NCI-H82 (cell line): ENCODE results near the gene ZDHHC22.

Experiments
- DNase-seq: peaks from one replicate; lab custom pipeline; 2025; lab: John Stamatoyannopoulos, UW

ZDHHC22 gene

DNA sequence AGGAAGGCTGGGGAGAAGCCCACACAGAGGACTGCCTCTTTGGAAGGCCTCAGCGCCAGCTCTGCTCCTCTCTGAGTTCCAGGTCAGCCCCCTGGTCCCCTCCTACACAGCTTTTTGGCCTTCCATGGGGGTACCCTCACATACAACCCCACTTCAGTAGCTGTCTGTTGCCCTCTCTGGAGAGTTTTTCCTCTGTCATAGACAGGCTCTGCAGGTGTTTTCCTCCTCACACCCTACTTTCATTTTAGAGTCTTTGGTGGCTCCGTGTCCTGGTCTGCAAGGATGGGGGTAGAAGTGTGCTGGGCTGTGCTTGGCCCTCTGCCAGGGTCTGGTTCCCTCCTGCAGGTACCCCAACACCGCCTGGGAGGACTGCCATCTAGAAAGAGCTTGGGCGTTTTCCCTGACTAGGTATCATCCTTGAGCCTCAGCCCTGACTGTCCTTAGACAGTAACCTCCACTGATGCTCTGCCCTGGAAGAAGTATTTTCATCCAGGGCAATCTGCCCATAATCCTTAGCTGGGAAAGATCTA is 15.1 kb downstream of the ZDHHC22 start:
- no peak for DNase-seq

DNA sequence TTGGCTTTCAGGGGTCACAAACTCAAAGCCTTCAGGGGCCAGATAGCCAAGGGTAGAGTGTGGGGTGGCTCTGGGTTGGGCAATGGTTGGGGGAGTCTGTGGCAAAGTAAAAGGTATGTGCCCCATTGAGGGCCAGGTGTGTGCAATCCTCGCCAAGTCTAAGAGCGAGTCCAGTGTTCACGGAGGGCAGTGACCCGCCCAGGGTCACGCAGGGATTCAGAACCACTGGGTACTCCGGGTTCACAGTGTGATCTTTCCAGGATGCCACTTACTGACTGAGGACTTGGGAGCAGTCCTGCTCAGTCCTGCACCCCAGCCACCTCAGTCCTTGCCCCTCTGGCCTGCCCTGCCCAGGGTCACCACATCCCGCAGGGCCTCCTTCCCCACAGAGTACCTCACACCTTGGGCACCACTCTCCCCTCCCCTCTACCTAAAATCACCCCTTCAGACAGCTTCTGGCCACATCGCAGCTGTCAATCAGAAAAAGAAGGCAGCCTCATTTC is 15.7 kb downstream of the ZDHHC22 start:
- DNase-seq, result no peak

DNA sequence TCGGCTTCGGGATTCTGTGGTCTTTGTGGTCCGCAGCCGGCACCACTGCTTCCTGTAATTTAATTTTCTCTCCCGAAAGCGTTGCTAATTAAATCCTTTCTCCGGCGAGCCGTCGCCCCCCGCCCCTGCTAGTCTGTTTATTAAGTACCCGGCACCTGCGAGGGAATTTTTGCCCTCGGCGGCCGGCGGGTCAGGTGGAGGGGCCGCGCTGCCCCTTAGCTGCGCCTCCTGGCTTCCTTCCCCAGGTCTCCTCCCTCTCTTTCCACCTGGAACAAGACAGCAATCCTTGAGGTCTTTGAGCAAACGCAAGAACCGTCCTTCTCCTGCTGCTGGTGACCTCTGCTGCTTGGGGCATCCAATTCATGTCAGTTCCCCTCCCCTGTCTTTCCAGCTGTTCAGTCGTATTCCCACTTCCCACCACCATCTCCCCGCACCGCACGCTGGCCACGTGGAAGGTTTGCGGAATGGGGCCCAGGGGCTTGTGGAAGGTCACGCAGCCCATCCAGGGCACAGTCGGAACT is 16.2 kb downstream of the ZDHHC22 start:
- no peak for DNase-seq

DNA sequence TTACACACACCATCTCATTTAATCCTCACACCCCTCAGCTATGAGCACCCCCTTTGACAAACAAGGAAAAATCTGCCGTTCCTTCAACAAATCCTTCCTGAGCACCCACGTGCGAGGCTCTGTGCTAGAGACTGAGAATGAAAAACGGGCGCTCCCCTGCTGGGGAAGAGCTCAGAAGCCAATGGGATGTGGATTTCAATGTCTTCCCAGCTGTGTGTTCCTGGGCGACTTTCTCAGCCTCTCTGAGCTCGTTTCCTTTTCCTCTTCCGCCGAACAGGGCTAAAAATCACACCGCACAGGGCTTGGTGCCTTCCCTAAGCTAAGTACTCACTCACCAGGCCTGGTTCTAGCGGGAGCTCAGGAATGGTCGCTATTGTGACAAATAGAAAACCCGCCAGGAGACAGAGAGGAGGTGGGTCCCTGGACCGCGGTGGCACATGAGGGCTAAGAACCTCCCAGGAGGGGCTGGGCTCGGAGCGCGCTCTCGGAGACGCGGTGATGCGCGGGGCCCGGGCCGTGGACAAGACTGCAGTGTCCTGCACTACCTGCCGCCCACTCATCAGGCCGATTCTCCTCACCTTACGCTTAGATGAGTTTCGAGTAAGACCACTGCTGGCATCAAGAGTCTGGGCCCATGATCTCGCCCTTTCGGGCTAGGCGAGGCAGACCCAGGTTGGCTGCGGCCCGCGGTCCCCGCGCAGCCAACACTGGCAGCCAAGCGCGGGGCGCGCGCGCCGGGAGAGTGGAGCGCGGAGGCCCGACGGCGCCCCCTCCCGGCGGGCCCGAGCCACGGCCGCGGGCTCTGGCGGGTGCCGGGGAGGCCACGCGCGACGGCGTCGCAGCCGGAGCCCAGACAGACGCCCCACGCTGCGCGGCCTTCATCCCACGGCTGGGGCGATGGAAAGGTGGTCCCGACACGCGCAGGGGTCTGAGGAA is 17.0 kb downstream of the ZDHHC22 start:
- DNase-seq, result peak; percentile 14

DNA sequence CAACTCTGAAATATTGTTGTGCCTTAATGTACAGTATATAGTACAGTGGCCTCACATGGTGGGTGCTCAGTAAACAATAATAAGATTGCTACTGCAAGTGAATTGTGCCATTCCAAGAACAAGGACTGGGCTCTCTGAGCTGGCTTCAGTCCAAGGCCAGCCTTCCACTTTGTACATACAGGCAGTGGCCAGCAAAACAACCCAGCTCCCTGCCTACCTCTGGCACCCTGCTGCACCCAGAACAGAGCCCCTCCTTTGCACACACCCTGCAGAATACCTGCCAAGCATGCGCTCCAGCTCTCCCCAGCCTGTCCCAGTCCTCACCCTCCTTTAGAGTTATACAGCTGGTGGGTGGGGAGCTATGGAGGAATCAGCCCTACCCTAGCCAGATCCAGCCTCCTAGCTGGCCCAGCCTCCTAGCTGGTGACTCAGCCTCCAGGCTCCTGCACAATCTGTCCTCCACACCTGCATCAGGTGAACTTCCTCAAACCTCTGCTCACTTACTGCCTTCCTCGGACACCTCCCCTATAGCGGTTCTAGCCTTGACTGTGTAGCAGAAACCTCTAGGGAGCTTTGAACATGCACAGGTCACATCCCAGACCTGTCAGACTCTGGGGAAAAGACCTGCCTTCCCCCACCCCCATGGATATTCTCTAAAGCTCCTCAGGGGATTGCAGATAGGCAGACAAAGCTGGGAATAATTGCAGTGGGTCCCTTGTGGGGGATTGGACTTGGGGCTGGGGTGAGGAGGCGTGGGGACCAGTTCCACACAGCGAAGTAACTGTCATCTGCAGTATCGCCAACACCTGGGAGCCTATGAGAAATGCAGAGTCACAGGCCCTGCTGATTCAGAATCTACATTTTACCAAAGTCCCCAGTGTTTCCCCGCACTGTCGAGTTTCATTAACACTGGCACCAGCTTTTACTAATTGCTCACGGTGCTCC is 17.9 kb downstream of the ZDHHC22 start:
- DNase-seq, result peak; percentile 27

DNA sequence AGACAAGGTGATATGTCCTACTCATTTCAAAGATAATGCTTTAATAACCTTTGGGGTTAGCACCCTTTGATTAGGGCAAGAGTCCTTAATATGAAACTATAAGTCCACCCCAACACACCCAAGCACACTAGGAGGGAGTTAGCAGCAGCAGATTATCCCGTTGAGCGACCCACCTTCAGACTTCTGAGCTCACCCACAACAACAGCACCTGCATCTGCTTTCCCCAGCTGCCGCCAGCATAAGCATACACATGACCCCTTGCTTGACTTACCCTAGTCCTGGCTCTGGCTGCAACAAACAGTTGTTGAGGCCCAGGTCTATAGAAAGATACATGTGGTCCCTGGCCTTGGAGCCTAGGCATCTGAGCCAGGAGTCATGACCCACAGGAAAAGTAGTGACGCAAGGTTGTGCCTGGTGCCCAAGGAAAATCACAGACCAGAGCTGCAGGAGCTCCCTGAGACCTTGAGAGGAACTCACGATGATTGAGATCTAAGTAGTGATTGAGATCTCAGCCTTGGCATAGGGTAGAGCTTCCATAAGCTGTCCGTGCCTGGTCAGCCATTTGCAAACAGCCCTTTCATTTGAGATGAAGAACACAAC is 19.0 kb downstream of the ZDHHC22 start:
- DNase-seq, result peak; percentile 52

DNA sequence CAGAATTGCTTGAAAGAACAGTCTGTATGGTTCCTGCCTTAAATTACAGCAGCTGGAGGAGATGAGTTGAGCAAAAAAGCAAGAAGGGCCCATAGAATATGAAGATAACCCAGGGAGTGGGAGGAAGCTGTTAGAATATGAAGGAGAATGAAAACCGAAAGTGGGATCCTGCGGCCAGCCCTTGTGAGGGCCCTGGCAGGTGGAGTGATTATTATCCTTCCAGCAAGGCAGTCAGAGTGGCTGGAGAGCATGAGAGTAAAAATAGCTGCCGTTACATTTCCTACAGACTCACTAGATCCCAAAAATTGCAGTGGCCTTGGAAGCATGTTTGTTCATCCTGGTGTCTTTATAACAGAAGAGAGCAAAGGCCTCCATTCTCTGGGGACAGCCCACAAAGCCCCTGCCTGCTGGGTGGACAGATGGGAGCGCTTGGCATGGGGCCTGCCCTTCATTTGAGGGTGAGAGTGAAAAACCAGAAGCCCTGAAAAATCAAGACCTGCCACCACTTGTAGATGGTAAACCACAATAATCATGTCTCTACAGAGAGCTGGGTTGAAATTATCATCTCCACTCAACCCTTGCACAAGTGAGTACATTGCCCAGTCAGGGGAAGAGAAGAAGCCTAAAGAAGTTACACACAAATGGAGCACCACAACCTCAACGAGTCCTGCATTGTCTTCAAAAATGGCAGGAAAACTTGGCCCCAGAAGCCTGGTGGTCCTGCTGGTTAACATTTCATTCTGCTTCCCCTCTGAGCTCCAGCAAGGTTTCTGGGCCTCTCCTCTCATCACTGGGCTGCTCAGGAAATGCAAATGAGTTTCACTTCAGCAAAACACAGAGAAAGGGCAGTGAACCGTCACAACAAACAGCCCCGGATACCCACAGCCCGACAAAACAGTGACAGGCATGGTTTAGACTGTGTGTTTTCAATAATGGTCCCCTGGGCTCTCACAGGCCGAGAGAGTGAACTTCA is 20.5 kb downstream of the ZDHHC22 start:
- peak; percentile 6 for DNase-seq

DNA sequence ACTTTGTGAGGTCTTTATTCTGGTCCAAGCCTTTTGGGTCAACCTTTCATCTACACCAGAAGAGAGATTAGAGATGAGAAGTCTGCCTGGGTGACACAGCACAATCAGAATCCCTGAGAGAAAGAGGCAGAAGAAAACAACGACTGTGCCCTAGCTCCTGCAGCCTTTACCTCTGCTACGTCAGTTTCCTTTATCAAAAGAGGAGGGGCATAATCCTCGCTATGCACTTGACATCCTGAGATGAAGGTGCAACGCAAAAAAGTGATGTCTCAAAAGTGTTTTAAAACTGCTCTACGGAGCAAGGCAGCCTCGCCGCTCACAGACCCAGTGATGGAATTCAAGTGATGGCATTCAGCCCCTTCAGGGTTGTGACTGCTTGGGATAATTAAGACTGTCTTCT is 21.7 kb downstream of the ZDHHC22 start:
- no peak for DNase-seq

DNA sequence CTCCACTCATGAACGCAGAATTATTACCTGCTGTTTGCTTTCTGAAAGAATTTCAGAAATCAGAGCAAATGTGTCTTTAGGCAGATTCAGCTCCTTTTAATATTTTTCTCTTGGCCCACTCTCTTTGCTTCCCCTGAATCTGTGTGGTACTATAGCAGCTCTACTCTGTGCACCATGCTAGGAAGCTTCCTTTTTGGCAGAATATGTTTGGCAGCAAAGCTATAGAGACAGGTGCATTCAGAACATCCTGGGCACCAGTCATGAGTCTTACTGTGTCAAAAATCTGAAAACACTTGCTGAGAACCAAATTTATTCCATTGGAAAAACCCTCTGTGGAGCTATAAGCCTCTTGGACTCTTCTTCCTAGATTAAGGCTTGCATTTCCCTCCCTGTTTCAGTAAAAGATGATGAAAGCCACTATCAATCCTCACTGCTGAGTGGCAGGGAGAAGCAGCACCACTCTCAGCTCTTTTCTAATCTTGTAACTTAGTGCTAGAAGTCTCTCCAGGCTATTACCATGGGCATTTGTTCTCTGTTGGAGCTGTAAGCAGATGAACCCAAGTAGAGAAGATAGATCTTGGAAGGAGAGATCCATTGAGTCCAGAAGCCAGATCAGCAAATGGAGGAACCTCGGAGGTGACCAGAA is 25.3 kb downstream of the ZDHHC22 start:
- DNase-seq, result no peak

DNA sequence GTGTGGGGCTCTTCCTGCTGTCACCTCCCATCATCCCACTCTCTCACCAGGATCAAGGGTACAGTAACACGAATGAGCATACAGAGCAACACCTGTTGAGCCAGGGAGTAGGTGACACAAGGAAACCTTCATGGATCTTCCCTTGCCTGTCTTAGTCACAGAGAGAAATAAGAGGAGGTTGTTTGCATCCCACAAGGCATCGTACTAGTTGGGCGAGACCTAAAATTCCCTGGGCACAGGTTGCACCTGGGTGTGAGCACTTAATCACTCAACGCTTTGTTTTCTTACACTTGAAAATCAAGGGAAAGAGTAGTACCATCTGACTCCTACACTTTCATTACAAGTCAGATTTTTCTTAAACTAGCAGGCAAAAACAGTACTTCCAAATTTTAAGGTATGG is 27.0 kb downstream of the ZDHHC22 start:
- no peak for DNase-seq

DNA sequence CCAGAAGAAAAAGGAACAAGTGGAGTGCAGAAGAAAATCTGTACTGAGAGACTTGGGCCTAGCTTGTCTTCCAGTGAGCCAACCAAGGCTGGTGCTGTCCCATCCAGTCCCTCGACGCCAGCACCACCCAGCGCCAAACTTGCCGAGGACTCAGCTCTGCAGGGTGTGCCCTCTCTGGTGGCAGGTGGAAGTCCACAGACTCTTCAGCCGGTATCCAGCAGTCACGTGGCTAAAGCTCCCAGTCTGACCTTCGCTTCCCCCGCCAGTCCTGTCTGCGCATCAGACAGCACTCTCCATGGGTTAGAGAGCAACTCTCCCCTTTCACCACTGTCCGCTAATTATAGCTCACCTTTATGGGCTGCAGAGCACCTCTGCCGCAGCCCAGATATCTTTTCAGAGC is 27.9 kb downstream of the ZDHHC22 start:
- DNase-seq, result no peak

DNA sequence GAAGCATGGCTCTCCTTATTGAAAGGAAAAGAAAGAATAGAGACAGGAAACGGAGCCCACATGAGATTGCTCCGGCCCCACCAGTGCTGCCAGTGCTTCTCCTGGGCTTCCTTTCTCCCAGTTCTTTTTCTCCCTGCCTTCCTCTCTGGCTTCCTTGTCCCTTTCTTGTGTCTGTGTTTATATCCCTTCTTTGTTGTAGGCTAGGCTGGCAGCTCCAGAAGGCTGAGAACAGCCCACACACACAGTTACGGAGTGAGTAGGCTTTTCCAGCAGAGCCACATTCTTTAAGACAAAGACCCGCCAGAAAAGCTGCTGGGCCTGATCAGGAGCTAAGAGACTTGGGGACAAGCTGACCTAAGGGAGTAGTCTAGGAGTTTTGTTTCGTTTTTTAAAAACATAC is 30.6 kb downstream of the ZDHHC22 start:
- no peak for DNase-seq

DNA sequence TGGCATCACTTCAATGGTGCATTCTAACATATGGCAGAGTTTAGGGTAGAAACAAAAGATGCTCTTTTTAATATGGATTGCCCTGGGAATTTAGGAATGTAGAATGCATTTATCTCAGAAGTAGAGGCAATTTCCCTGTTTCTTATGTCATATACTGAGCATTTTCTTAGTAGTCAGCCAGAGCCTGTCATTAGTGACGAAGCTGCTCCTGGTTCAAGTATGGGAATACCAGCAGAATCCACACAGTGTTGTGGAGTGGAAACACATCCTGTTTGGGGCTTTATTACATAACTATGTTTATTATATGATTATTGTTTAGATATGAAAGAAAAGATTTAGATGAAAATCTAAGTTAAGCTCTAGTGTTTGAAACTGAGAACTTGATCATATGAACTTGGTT is 31.3 kb downstream of the ZDHHC22 start:
- DNase-seq, result no peak

DNA sequence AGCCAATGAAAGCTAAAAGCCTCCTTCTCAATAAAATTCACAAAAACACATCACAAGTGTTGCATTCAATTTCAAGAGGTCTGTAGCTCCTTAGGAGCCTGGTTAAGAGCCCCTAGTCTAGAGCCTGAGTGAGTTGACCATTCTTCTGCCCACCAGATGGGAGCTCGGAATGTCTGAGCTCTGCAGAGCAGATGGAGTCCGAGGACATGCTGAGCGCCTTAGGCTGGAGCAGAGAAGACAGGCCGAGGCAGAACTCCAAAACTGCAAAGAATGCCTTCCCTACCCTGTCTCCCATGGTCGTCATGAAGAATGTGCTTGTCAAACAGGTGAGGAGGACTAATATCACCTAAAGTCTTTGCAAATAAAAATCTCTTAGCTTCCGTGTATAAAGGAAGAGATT is 31.9 kb downstream of the ZDHHC22 start:
- DNase-seq, result peak; percentile 10

DNA sequence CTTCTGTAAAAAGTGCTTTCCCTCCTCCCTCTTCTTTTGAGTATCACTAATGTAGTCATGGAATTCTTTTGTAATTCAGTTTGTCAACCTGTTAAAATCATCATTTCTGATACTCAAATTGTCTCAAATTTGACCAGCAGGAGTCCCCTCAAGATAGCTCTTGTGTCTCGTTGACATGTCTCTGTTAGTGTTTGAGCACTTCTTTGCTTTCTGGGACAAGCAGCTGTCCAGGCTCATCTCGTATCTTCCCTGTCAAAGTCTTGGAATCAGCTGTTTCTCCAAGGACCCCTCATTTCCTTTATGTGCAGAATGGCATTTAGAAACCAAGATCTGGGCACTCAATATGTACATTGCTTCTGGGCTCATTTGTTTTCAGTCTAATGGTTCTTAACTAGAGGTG is 32.8 kb downstream of the ZDHHC22 start:
- no peak for DNase-seq

DNA sequence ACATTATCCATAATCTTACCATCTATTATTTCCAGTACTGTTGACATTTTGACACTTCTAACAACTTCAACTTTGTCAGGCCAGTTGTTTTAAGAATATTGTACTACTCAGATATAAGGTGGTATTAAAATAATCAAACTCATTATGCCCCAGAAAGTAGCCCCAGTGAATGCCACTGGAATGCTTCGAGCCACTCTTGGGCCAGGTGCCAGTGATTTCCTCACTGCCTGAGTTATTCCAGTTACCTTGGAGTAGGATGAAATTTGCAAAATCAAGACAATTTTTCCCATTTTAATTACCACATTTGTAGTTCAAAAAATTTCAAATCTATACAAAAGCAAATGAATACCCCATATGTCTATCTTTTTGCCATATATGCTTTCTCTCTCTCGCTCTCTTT is 34.4 kb downstream of the ZDHHC22 start:
- DNase-seq, result no peak

DNA sequence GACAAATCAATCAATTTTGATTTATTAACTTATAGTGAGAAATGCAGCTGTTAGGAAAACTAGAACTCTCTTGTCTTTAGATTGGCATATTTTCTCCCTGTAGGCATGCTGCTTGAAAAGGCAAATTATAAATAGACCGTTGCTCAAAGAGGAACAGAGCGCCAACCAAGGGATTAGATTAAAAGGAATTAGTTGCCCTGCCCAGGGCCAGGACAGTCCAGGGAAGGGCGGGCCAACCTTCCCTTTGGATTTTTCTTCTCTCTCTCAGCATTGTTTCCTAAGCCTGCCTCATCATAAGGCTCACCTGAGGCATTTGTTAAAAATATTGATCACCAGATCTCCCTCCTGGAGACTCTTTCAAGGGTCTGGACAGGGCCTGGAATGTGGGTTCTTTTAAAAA is 34.9 kb downstream of the ZDHHC22 start:
- DNase-seq, result peak; percentile 28

DNA sequence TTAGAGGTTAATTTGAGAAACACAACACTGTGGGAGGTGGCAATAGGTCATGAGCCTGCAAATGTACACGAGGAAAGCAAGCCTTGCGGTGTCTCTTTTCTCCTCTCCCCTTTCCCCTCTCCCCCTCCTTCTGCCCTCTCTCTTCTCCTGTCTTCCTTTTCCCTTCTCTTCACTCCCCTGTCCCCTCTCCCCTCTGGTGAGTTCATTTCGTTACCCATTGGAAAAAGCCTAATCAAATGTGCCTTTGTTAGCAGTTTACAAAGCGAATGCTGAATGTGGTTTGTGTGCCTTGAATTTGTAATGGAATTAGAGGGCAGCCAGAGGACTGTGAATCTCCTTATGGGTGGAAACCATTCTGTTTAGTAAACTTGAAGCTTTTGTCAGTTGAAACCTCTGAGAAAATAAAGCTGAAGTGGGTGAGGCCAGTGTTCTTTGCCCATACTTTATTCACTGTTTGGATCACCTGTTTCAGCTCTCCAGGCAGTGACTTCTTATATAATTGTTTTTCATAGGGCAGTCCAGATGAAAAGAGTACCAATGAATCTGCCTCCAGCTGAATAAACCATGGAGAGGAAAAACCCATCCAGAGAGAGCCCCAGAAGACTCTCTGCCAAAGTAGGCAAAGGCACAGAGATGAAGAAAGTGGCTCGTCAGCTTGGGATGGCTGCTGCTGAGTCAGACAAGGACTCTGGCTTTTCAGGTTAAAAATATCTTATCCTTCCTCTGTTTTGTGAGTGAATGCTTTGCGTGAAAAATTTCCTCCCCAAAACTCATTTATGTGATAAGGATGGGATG is 36.2 kb downstream of the ZDHHC22 start:
- DNase-seq, result no peak

DNA sequence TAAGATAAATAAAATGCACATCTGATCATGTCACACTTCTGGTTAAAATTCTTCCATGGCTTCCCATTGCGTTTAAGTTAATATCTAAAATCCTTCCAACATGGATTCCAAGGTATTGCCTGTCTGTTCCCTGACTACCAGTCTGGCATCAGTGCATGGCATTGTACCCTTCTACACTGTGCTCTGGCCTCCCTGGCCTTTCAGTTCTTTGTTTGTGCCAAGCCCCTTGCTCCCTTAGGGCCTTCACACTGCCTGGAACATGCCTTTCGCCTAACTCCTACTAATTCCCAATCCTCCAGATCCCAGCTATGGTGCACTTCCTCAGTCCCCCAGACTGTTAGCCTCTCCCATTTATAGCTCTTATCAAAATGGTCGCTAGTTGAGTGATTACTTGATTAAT is 37.2 kb downstream of the ZDHHC22 start:
- peak; percentile 33 for DNase-seq
